Lung (tissue), 12 donors: ENCODE measurements around the gene ANGEL1. TPM values are rescaled to one million over a fixed set of nuclear protein-coding genes. Genes with fewer than 3 reads are reported as not detected.

Experiments used
- ATAC-seq: fragments of 200-7000 bp; cut with Tn5 transposase; one replicate; pipeline ENCODE4 v1.9.1; 2020; ENCODE audit warnings: moderate number of reproducible peaks; ENCODE audit not compliant: insufficient read depth, low FRiP score
- DNase-seq, 3 donors: peaks; one replicate each; pipeline ENCODE4 v3.0.0-alpha.2; 2013 to 2017
- H3K27ac ChIP-seq, 2 donors: one replicate each; pipeline ENCODE4 v1.5.1; 2013; ENCODE audit warnings: mild to moderate bottlenecking in 2 of 2, moderate library complexity in 2 of 2, control low read depth in 1 of 2, inconsistent platforms in 1 of 2, low read depth in 1 of 2, low read length in 1 of 2
- H3K27me3 ChIP-seq, 3 donors: one replicate each; pipeline ENCODE4 v1.5.1; 2013; ENCODE audit warnings: low read length in 2 of 3; ENCODE audit not compliant: control insufficient read depth in 3 of 3, insufficient read depth in 3 of 3
- H3K36me3 ChIP-seq, 4 donors: one replicate each; pipeline ENCODE4 v1.5.1; 2013; ENCODE audit warnings: low read length in 4 of 4, mild to moderate bottlenecking in 1 of 4, moderate library complexity in 1 of 4; ENCODE audit not compliant: control insufficient read depth in 4 of 4, insufficient read depth in 4 of 4
- H3K4me1 ChIP-seq, 5 donors: one replicate each; pipeline ENCODE4 v1.5.1; 2013; ENCODE audit warnings: low read length in 5 of 5, mild to moderate bottlenecking in 2 of 5, moderate library complexity in 1 of 5; ENCODE audit not compliant: control insufficient read depth in 5 of 5, insufficient read depth in 5 of 5
- H3K4me3 ChIP-seq: one replicate; pipeline ENCODE4 v1.5.1; 2013; ENCODE audit warnings: mild to moderate bottlenecking, control low read depth, moderate library complexity
- H3K9ac ChIP-seq, 2 donors: one replicate each; pipeline ENCODE4 v1.5.1; 2013; ENCODE audit warnings: low read length in 2 of 2, control low read depth in 1 of 2; ENCODE audit not compliant: insufficient read depth in 1 of 2
- H3K9me3 ChIP-seq, 4 donors: one replicate each; pipeline ENCODE4 v1.5.1; 2013; ENCODE audit warnings: low read length in 3 of 4, mild to moderate bottlenecking in 1 of 4, moderate library complexity in 1 of 4; ENCODE audit not compliant: control insufficient read depth in 4 of 4, insufficient read depth in 3 of 4
- CTCF ChIP-seq: IDR thresholded peaks from 2 replicates; pipeline ENCODE4 v1.5.1; 2012; ENCODE audit warnings: mild to moderate bottlenecking; ENCODE audit errors: control extremely low read depth, extremely low read depth
- WGBS, 2 donors: extraction: QIAGEN DNeasy Blood & Tissue Kit; methylation state at CpG; one replicate each; pipeline ENCODE4 v1.1.7; 2013; 5-methylcytosine and 5-hydroxymethylcytosine counted together
- polyA plus RNA-seq, 2 donors: library from polyadenylated mRNA; stranded (reverse); fragments of 200-250 nt; gene quantifications; one replicate each; pipeline ENCODE4 v1.2.1, GENCODE V29; 2013
- total RNA-seq, 2 donors: library from RNA; depleted of rRNA in 1 of 2; stranded (reverse); fragments of >200 nt in 1 of 2; gene quantifications; one replicate each; pipeline ENCODE4 v1.2.1, GENCODE V29; 2014 to 2021
- donor health status: control.
- donor health status: control.
- donor health status: Bipolar disorder and iron deficiency.
- donor health status: healthy.
- donor health status: DM: yes; HTN: yes; CAD: no.

Gene ANGEL1
- total and polyA plus RNA-seq, 4 donors: 10.4 to 20.4 (median 15.0) TPM

GRCh38 chr14:76761136-76761959 lies 51.3 kb downstream of the ANGEL1 start, which contains the start of gene VASH1:
Gene VASH1 (plus strand): TSS chr14:76761468. CDS start chr14:76762822, 1,354 bp downstream.
- no peaks in the 10 kb centered on the region for H3K9me3 ChIP-seq
- WGBS, 2 donors: 1% methylated on average over 69 to 96 of the region's 96 CpGs
- peaks cover 0 to 36% (median 9%) of the 10 kb centered on the region in 5 donors for H3K4me1 ChIP-seq
- ATAC-seq (peak; percentile 86), DNase-seq (peak; percentile 69 to 72 (median 70))
- no peaks in the 10 kb centered on the region for H3K27me3 ChIP-seq
- peak within 1 kb of the TSS; percentile 85 to 86 for H3K27ac ChIP-seq
- H3K36me3 ChIP-seq: no peaks in the 10 kb centered on the region
- H3K4me3 ChIP-seq: peak within 1 kb of the TSS; percentile 83
- H3K9ac ChIP-seq: peak within 1 kb of the TSS; percentile 12 to 59
- no peak for TF ChIP-seq CTCF

- peaks cover 0 to 34% (median 9%) of the 10 kb centered on the region in 5 donors for H3K4me1 ChIP-seq
- no peaks in the 10 kb centered on the region for H3K27me3 ChIP-seq
- DNase-seq: peak in 1 of 3 donors; percentile 9
- peak overlapping the region in 1 of 2 donors; percentile 85 for H3K27ac ChIP-seq
- H3K36me3 ChIP-seq: no peaks in the 10 kb centered on the region
- peak overlapping the region; percentile 83 for H3K4me3 ChIP-seq
- H3K9ac ChIP-seq: peak overlapping the region; percentile 12 to 59
- ATAC-seq: no peak
- TF ChIP-seq CTCF: no peak
- 47 to 52% methylated on average over 26 of the region's 26 CpGs for WGBS, 2 donors
- H3K9me3 ChIP-seq: no peaks in the 10 kb centered on the region
Observed at GRCh38 chr14:76760331-76761135, 52.1 kb downstream of the ANGEL1 start.

- TF ChIP-seq CTCF: no peak
Observed at GRCh38 chr14:76759589-76759988, 53.1 kb downstream of the ANGEL1 start.

More at GRCh38 chr14:76759589-76759988, 53.1 kb downstream of the ANGEL1 start:
- Histone ChIP-seq H3K9ac (no peak overlapping the region), H3K27ac (no peak overlapping the region), H3K4me3 (no peak overlapping the region), H3K4me1 (peaks cover 0 to 26% (median 8%) of the 10 kb centered on the region in 5 donors), H3K9me3 (no peaks in the 10 kb centered on the region), H3K27me3 (no peaks in the 10 kb centered on the region), H3K36me3 (no peaks in the 10 kb centered on the region)
- ATAC-seq: no peak
- DNase-seq: peak in 1 of 3 donors; percentile 13
- 85 to 93% methylated on average over 4 of the region's 4 CpGs for WGBS, 2 donors
